Measurements from ENCODE around the gene EEFSEC. TPM values are rescaled to one million over a fixed set of nuclear protein-coding genes. Genes with fewer than 3 reads are reported as not detected.

The EEFSEC gene
- total and polyA plus RNA-seq, 2 experiments from 2014 or later, result 10.1 to 16.2 TPM

GRCh38 chr3:128313935-128314334, 160.7 kb downstream of the EEFSEC start:
- H3K4me2 ChIP-seq, result no peak overlapping the region
- H3K27ac Mint-ChIP-seq, result no peak overlapping the region

More at GRCh38 chr3:128313935-128314334, 160.7 kb downstream of the EEFSEC start:
- DNase-seq (ENCODE audit: low spot score), result no peak
- Mint-ChIP-seq H3K4me3 (no peak overlapping the region), H3K27me3 (ENCODE audit: insufficient read depth, low read depth, poor library complexity) (peaks cover 1% of the 10 kb centered on the region), H3K4me1 (no peaks in the 10 kb centered on the region), H3K9me3 (no peaks in the 10 kb centered on the region), H3K36me3 (ENCODE audit: low read depth) (no peaks in the 10 kb centered on the region)
- Histone ChIP-seq H3K4me1 (ENCODE audit: insufficient read depth) (no peaks in the 10 kb centered on the region), H2AFZ (no peak overlapping the region), H3K9me2 (ENCODE audit: insufficient read depth) (no peaks in the 10 kb centered on the region), H4K20me1 (replicated peaks; ENCODE audit: insufficient read depth) (no peaks in the 10 kb centered on the region), H3K27me3 (ENCODE audit: insufficient read depth) (no peaks in the 10 kb centered on the region), H3K79me2 (replicated peaks; ENCODE audit: insufficient read depth) (no peaks in the 10 kb centered on the region), H3F3A (replicated peaks; ENCODE audit: low read depth) (no peaks in the 10 kb centered on the region), H3K36me3 (ENCODE audit: insufficient read depth) (no peaks in the 10 kb centered on the region), H3K27ac (ENCODE audit: low read depth) (no peak overlapping the region), H3K4me3 (no peak overlapping the region)
- TF ChIP-seq JUNB (IDR thresholded peaks at IDR 0.05; ENCODE audit: unreplicated experiment) (no peak), ZNF331 (CRISPR knock-in tag; IDR thresholded peaks at IDR 0.05; ENCODE audit: low read depth) (no peak), CREB1 (CRISPR knock-in tag; IDR thresholded peaks at IDR 0.05; ENCODE audit: low read depth) (no peak), EZH2phosphoT487 (IDR thresholded peaks at IDR 0.05; ENCODE audit: unreplicated experiment) (no peak), ETS1 (IDR thresholded peaks at IDR 0.05) (no peak), CTCF (conservative IDR thresholded peaks at IDR 0.05; ENCODE audit: low read depth in 2 of 2) (no peak), STAT1 (IDR thresholded peaks at IDR 0.05; ENCODE audit: unreplicated experiment) (no peak), REST (IDR thresholded peaks at IDR 0.05; ENCODE audit: unreplicated experiment) (no peak), NANOG (IDR thresholded peaks at IDR 0.05; ENCODE audit: borderline replicate concordance) (no peak), POLR2AphosphoS5 (IDR thresholded peaks at IDR 0.05; ENCODE audit: low read depth) (no peak), EZH2 (IDR thresholded peaks at IDR 0.05; ENCODE audit: low read depth, unreplicated experiment) (no peak), ZNF114 (CRISPR knock-in tag; IDR thresholded peaks at IDR 0.05) (no peak), ZNF462 (CRISPR knock-in tag; IDR thresholded peaks at IDR 0.05) (no peak)
- ATAC-seq, result no peak
